HepG2 (cell line): ENCODE measurements around the gene CAPN10. TPM values are rescaled to one million over a fixed set of nuclear protein-coding genes. Genes with fewer than 3 reads are reported as not detected.
"Not testable (repeated sequence)": the region's sequence is repeated elsewhere in the genome, so short reads cannot be mapped to it uniquely, and the experiment has no call there.

Experiments used
- ATAC-seq: fragments of 200-7000 bp; cut with Tn5 transposase; 3 replicates; pipeline ENCODE4 v1.9.1; 2020; ENCODE audit warnings: mild to moderate bottlenecking, moderate library complexity
- BruUV-seq: library from RNA; stranded (reverse); fragments of 400-500 nt; replicated peaks from 2 replicates; lab custom pipeline; 2021; lab: Mats Ljungman, UMichigan
- CTCF ChIA-PET: fragments of 300-600 bp; formaldehyde crosslinking; extraction: SDS; loops from one replicate; lab custom pipeline; 2021; ENCODE audit warnings: low total read pairs, inconsistent platforms, low intra/inter-chr PET ratio; lab: Yijun Ruan, JAX
- POLR2A ChIA-PET: fragments of 350-600 bp; sonication (Branson Sonifier 250); formaldehyde crosslinking; loops from one replicate; lab custom pipeline; 2020; ENCODE audit warnings: antibody characterized with exemption, inconsistent platforms; lab: Yijun Ruan, JAX
- DNase-seq: peaks from one replicate; pipeline ENCODE4 v3.0.0-alpha.2; 2015; ENCODE audit warnings: low spot score
- FAIRE-seq: peaks from 3 replicates; lab custom pipeline; 2011; peaks lifted over from hg19 to GRCh38; lab: Jason Lieb, UNC
- H2AFZ ChIP-seq: one replicate; pipeline ENCODE4 v1.6.1; 2011; ENCODE audit warnings: low read length, inconsistent platforms
- H3K27ac ChIP-seq: fragments of 300-600 bp; 3 replicates; pipeline ENCODE4 v1.8.0; 2011; ENCODE audit warnings: mixed run types, mild to moderate bottlenecking, mixed read lengths, low read length, inconsistent platforms; ENCODE audit not compliant: insufficient read depth; ENCODE audit errors: extremely low read length
- H3K27me3 ChIP-seq, 2 experiments: fragments of 200-600 bp in 1 of 2; 2 replicates in 1 of 2; 3 replicates in 1 of 2; pipeline versions ENCODE4 v1.6.0 to v1.8.0; 2011; ENCODE audit warnings: low read length in 2 of 2, mild to moderate bottlenecking in 2 of 2, moderate library complexity in 2 of 2, inconsistent platforms in 1 of 2; ENCODE audit not compliant: insufficient read depth in 2 of 2, control insufficient read depth in 1 of 2
- H3K36me3 ChIP-seq, 2 experiments: fragments of 200-600 bp in 1 of 2; replicated peaks in 1 of 2; 2 replicates in 1 of 2; 3 replicates in 1 of 2; pipeline versions ENCODE4 v1.5.1 to v1.8.0; 2011; ENCODE audit warnings: low read length in 2 of 2, inconsistent platforms in 1 of 2; ENCODE audit not compliant: insufficient read depth in 2 of 2, control insufficient read depth in 1 of 2
- H3K4me1 ChIP-seq: 2 replicates; pipeline ENCODE4 v1.5.1; 2012; ENCODE audit warnings: low read length, inconsistent platforms; ENCODE audit not compliant: insufficient read depth
- H3K4me2 ChIP-seq: 2 replicates; pipeline ENCODE4 v1.6.0; 2011; ENCODE audit warnings: low read depth, low read length, inconsistent platforms
- H3K4me3 ChIP-seq, 3 experiments: fragments of 200-600 bp in 1 of 3; sonication (generic), shearing (Covaris generic) in 1 of 3; replicated peaks in 1 of 3; 2 replicates each; pipeline ENCODE4 v1.5.1; 2011 to 2016; ENCODE audit warnings: low read length in 3 of 3, inconsistent platforms in 2 of 3, low read depth in 2 of 3, mild to moderate bottlenecking in 2 of 3, control low read depth in 1 of 3, mixed read lengths in 1 of 3; ENCODE audit not compliant: insufficient read depth in 1 of 3
- H3K79me2 ChIP-seq: one replicate; pipeline ENCODE4 v1.6.1; 2011; ENCODE audit warnings: low read length, inconsistent platforms; ENCODE audit not compliant: insufficient read depth
- H3K9ac ChIP-seq: 2 replicates; pipeline ENCODE4 v1.6.0; 2011; ENCODE audit warnings: mild to moderate bottlenecking, low read depth, low read length, inconsistent platforms; ENCODE audit not compliant: insufficient read depth
- H3K9me3 ChIP-seq: 2 replicates; pipeline ENCODE4 v1.5.1; 2012; ENCODE audit warnings: mild to moderate bottlenecking, low read length
- H4K20me1 ChIP-seq: 2 replicates; pipeline ENCODE4 v1.6.0; 2011; ENCODE audit warnings: inconsistent platforms, mild to moderate bottlenecking, low read length, moderate library complexity; ENCODE audit not compliant: insufficient read depth
- CBX5 ChIP-seq: sonication (generic); formaldehyde crosslinking; IDR thresholded peaks from 2 replicates; pipeline ENCODE4 v1.4.0; 2020; ENCODE audit warnings: missing genetic modification reagents, borderline replicate concordance
- CTCF ChIP-seq: sonication (generic); formaldehyde crosslinking; IDR thresholded peaks from 2 replicates; pipeline ENCODE4 v1.5.0; 2020; ENCODE audit warnings: mild to moderate bottlenecking, missing genetic modification reagents, moderate library complexity
- RBM22 ChIP-seq: fragments of 200-400 bp; formaldehyde crosslinking; optimal IDR thresholded peaks from 2 replicates; pipeline ENCODE3; 2017; ENCODE audit warnings: mild to moderate bottlenecking, low read length, moderate library complexity
- ZNF501 ChIP-seq: sonication (generic); formaldehyde crosslinking; IDR thresholded peaks from 2 replicates; pipeline ENCODE4 v1.5.1; 2020; ENCODE audit warnings: mild to moderate bottlenecking, moderate library complexity, missing genetic modification reagents
- ZNF562 ChIP-seq: sonication (generic); formaldehyde crosslinking; IDR thresholded peaks from 2 replicates; pipeline ENCODE4 v1.8.0; 2022; ENCODE audit warnings: missing genetic modification reagents, borderline replicate concordance
- WGBS: methylation state at CpG from one replicate; pipeline ENCODE4 v1.1.6; 2017; ENCODE audit warnings: low lambda C conversion rate; 5-methylcytosine and 5-hydroxymethylcytosine counted together
- in situ Hi-C: cut with HindIII; loops from 2 replicates; pipeline ENCODE4 v1.10.0; 2017; ENCODE audit warnings: low pct_unique_long_range_greater_than_20kb; ENCODE audit not compliant: extremely low pct_ligation_motif_present
- intact Hi-C: fragments of 100-400 bp; cut with micrococcal nuclease; formaldehyde crosslinking; loops from one replicate; pipeline ENCODE4 v1.10.0; 2022; ENCODE audit not compliant: unreplicated experiment
- polyA plus RNA-seq, 8 experiments: library from polyadenylated mRNA; depleted of rRNA in 3 of 8; stranded (reverse) in 7 of 8; unstranded in 1 of 8; fragments of >200 nt; fragmentation: Illumina TruSeq in 4 of 8; extraction: Trizol in 4 of 8; gene quantifications; 2 replicates each; pipeline versions ENCODE4 v1.2.1 to v1.2.3, GENCODE V29; 2011 to 2016; ENCODE audit warnings: low read depth in 4 of 8, missing spikeins in 1 of 8, mixed read lengths in 1 of 8; ENCODE audit not compliant: insufficient read depth in 1 of 8
- total RNA-seq, 5 experiments: library from RNA; depleted of rRNA; stranded (reverse); fragments of >200 nt; fragmentation: Illumina TruSeq; extraction: Trizol; gene quantifications; 2 replicates each; pipeline ENCODE4 v1.2.3, GENCODE V29; 2016; ENCODE audit warnings: low read depth in 1 of 5
- TF ChIP-seq, protein P1 (sequence below): sonication (generic); formaldehyde crosslinking; IDR thresholded peaks from 2 replicates; pipeline ENCODE4 v1.5.0; 2020; ENCODE audit warnings: missing genetic modification reagents, mild to moderate bottlenecking, borderline replicate concordance

The CAPN10 gene
- total and polyA plus RNA-seq, 2 of the 13 experiments (the other 11 are each of a cell fraction or from before 2014, with no cell fraction given) = 27.6 to 32.4 TPM

- CTCF ChIA-PET = no interaction called here
- no peak overlapping the region for H2AFZ ChIP-seq
- FAIRE-seq (no peak), DNase-seq (no peak), ATAC-seq (no peak)
- no peaks in the 10 kb centered on the region; a peak in 1 of 5 replicates for H3K27me3 ChIP-seq
- H3K4me1 ChIP-seq = peaks cover 10% of the 10 kb centered on the region
- peaks cover 3% of the 10 kb centered on the region; the same call in 1 of the 2 replicates for H4K20me1 ChIP-seq
- peaks cover 22% of the 10 kb centered on the region for H3K9me3 ChIP-seq
- TF ChIP-seq RBM22 = peak; percentile 31
- TF ChIP-seq ZNF562 (CRISPR knock-in tag) = no peak
- in situ Hi-C loops (no loop called here), intact Hi-C loops (no loop called here)
- H3K27ac ChIP-seq = no peak overlapping the region
- 68% methylated on average over 20 of the region's 20 CpGs for WGBS
- peaks cover 14% of the 10 kb centered on the region for H3K79me2 ChIP-seq
- no TSS peak for BruUV-seq
- H3K4me2 ChIP-seq = no peak overlapping the region
- no peak overlapping the region for H3K9ac ChIP-seq
- H3K36me3 ChIP-seq = peaks cover 25 to 72% of the 10 kb centered on the region in 2 experiments
- no peak overlapping the region for H3K4me3 ChIP-seq
- POLR2A ChIA-PET = no interaction called here
Observed at GRCh38 chr2:240615820-240616547, 29.4 kb downstream of the CAPN10 start.

GRCh38 chr2:240616860-240617666 is 30.5 kb downstream of the CAPN10 start:
- H3K9me3 ChIP-seq = peaks cover 22% of the 10 kb centered on the region
- TF ChIP-seq CTCF (CRISPR knock-in tag) (peak; percentile 51), CBX5 (CRISPR knock-in tag) (0 out of 2 replicates have a peak, but pooled peaks have one; percentile 46), ZNF501 (CRISPR knock-in tag) (0 out of 2 replicates have a peak, but pooled peaks have one; percentile 30)
- TF ChIP-seq, protein P1, sequence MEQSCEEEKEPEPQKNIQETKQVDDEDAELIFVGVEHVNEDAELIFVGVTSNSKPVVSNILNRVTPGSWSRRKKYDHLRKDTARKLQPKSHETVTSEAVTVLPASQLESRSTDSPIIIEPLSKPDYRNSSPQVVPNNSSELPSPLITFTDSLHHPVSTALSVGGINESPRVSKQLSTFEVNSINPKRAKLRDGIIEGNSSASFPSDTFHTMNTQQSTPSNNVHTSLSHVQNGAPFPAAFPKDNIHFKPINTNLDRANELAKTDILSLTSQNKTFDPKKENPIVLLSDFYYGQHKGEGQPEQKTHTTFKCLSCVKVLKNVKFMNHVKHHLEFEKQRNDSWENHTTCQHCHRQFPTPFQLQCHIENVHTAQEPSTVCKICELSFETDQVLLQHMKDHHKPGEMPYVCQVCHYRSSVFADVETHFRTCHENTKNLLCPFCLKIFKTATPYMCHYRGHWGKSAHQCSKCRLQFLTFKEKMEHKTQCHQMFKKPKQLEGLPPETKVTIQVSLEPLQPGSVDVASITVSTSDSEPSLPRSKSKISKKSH = peak; percentile 45; the same call in 1 of the 2 replicates
- TF ChIP-seq, all 625 proteins: peak for 4; not testable (repeated sequence) for 621
- H3K9ac ChIP-seq, H2AFZ ChIP-seq, CTCF ChIA-PET, BruUV-seq, H3K4me2 ChIP-seq, H3K27ac ChIP-seq, H3K4me1 ChIP-seq, H4K20me1 ChIP-seq, H3K79me2 ChIP-seq, H3K4me3 ChIP-seq, intact Hi-C loops, H3K27me3 ChIP-seq, in situ Hi-C loops: not testable (repeated sequence)
- peaks cover 23 to 74% of the 10 kb centered on the region in 2 experiments for H3K36me3 ChIP-seq
- FAIRE-seq (peak; percentile 73), ATAC-seq (peak; percentile 62), DNase-seq (peak; percentile 34)
- WGBS = 69% methylated on average over 5 of the region's 5 CpGs
- POLR2A ChIA-PET = interaction anchor here (1.0 to 1.2 kb wide), 2 partner anchors 11 to 13 kb away, joined by 3 to 4 read pairs; no protein-coding TSS in a partner anchor
